Calu3 (cell line): ENCODE measurements around the gene HIPK1. TPM values are rescaled to one million over a fixed set of nuclear protein-coding genes. Genes with fewer than 3 reads are reported as not detected.

Experiments used
- BruUV-seq: library from RNA; stranded (reverse); fragments of 400-500 nt; replicated peaks from 2 replicates; lab custom pipeline; 2021; lab: Mats Ljungman, UMichigan
- CTCF ChIA-PET: fragments of 300-600 bp; sonication (Branson Sonifier 250); formaldehyde crosslinking; loops from one replicate; lab custom pipeline; 2022; ENCODE audit warnings: antibody characterized with exemption; lab: Charles Lee
- DNase-seq: peaks from one replicate; pipeline ENCODE4 v3.0.0; 2022
- H3K27ac Mint-ChIP-seq: one replicate; pipeline ENCODE4 v1.8.0; 2022; ENCODE audit warnings: mixed read lengths; ENCODE audit not compliant: unreplicated experiment
- H3K27me3 Mint-ChIP-seq: one replicate; pipeline ENCODE4 v1.8.0; 2022; ENCODE audit warnings: mixed read lengths; ENCODE audit not compliant: unreplicated experiment
- H3K36me3 Mint-ChIP-seq: one replicate; pipeline ENCODE4 v1.8.0; 2022; ENCODE audit warnings: mild to moderate bottlenecking, moderate library complexity, mixed read lengths; ENCODE audit not compliant: insufficient read depth, unreplicated experiment
- H3K4me1 Mint-ChIP-seq: one replicate; pipeline ENCODE4 v1.8.0; 2022; ENCODE audit warnings: mild to moderate bottlenecking, low read depth, mixed read lengths; ENCODE audit not compliant: unreplicated experiment
- H3K4me3 Mint-ChIP-seq: one replicate; pipeline ENCODE4 v1.8.0; 2022; ENCODE audit warnings: mild to moderate bottlenecking, low read depth, moderate library complexity, mixed read lengths; ENCODE audit not compliant: unreplicated experiment
- H3K9me3 Mint-ChIP-seq: one replicate; pipeline ENCODE4 v1.8.0; 2022; ENCODE audit warnings: low read depth, mixed read lengths; ENCODE audit not compliant: unreplicated experiment
- intact Hi-C: fragments of 100-400 bp; cut with micrococcal nuclease; formaldehyde crosslinking; loops from one replicate; pipeline ENCODE4 v1.10.0; 2022; ENCODE audit not compliant: unreplicated experiment
- total RNA-seq: library from RNA; stranded (reverse); gene quantifications from 2 replicates; pipeline ENCODE4 v1.2.3, GENCODE V29; 2022
- TF ChIP-seq, protein P1 (sequence below): fragments of 200-600 bp; IDR thresholded peaks from one replicate; pipeline ENCODE4 v1.8.0; 2022; ENCODE audit warnings: antibody characterized with exemption; ENCODE audit not compliant: unreplicated experiment

Gene HIPK1
- total RNA-seq, 1 experiment from 2014 or later: 42.7 TPM

DNA sequence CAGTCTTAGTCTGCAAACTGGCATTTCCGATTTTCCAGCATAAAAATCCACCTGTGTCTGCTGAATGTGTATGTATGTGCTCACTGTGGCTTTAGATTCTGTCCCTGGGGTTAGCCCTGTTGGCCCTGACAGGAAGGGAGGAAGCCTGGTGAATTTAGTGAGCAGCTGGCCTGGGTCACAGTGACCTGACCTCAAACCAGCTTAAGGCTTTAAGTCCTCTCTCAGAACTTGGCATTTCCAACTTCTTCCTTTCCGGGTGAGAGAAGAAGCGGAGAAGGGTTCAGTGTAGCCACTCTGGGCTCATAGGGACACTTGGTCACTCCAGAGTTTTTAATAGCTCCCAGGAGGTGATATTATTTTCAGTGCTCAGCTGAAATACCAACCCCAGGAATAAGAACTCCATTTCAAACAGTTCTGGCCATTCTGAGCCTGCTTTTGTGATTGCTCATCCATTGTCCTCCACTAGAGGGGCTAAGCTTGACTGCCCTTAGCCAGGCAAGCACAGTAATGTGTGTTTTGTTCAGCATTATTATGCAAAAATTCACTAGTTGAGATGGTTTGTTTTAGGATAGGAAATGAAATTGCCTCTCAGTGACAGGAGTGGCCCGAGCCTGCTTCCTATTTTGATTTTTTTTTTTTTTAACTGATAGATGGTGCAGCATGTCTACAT is 47.6 kb downstream of the HIPK1 start:
- intact Hi-C loops: no loop called here
- Mint-ChIP-seq H3K4me3 (no peak overlapping the region), H3K4me1 (peaks cover 8% of the 10 kb centered on the region), H3K27me3 (peaks cover 11% of the 10 kb centered on the region), H3K27ac (no peak overlapping the region), H3K36me3 (no peaks in the 10 kb centered on the region), H3K9me3 (no peaks in the 10 kb centered on the region)
- TF ChIP-seq, protein P1, sequence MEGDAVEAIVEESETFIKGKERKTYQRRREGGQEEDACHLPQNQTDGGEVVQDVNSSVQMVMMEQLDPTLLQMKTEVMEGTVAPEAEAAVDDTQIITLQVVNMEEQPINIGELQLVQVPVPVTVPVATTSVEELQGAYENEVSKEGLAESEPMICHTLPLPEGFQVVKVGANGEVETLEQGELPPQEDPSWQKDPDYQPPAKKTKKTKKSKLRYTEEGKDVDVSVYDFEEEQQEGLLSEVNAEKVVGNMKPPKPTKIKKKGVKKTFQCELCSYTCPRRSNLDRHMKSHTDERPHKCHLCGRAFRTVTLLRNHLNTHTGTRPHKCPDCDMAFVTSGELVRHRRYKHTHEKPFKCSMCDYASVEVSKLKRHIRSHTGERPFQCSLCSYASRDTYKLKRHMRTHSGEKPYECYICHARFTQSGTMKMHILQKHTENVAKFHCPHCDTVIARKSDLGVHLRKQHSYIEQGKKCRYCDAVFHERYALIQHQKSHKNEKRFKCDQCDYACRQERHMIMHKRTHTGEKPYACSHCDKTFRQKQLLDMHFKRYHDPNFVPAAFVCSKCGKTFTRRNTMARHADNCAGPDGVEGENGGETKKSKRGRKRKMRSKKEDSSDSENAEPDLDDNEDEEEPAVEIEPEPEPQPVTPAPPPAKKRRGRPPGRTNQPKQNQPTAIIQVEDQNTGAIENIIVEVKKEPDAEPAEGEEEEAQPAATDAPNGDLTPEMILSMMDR: peak; percentile 35
- CTCF ChIA-PET: interaction anchor here (1.0 to 1.3 kb wide), 2 partner anchors 24 to 306 kb away, joined by 3 to 4 read pairs; no protein-coding TSS in a partner anchor
- no TSS peak for BruUV-seq
- DNase-seq: no peak

DNA sequence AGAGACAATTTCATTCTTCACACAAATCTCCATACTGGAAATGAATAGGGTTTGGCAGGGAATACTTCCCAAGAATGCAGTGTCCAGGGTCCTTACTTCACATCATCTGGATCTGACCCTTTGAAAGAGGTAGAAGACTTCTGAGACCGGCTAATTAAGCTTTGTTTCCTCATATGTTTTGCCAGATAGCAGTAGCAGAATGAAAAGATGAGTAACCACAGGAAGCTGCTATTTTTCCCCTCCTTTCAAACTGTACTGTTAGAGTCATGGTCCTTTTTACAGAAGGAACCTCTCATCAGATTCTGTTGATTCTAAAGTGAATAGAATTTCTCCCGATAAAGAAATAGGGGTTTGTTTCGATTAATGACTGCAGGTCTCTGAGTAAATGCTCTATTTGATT is 48.8 kb downstream of the HIPK1 start:
- no peak overlapping the region for H3K27ac Mint-ChIP-seq
- H3K9me3 Mint-ChIP-seq: no peaks in the 10 kb centered on the region
- no peak for DNase-seq
- intact Hi-C loops: loop anchor here (2.0 kb wide), 1 partner anchor 305 kb away; no protein-coding TSS in a partner anchor
- peaks cover 23% of the 10 kb centered on the region for H3K27me3 Mint-ChIP-seq
- H3K36me3 Mint-ChIP-seq: no peaks in the 10 kb centered on the region
- TF ChIP-seq, protein P1: no peak
- H3K4me1 Mint-ChIP-seq: peaks cover 8% of the 10 kb centered on the region
- no TSS peak for BruUV-seq
- CTCF ChIA-PET: interaction anchor here (0.7 kb wide), 1 partner anchor 310 kb away, joined by 3 read pairs; no protein-coding TSS in a partner anchor
- H3K4me3 Mint-ChIP-seq: no peak overlapping the region

DNA sequence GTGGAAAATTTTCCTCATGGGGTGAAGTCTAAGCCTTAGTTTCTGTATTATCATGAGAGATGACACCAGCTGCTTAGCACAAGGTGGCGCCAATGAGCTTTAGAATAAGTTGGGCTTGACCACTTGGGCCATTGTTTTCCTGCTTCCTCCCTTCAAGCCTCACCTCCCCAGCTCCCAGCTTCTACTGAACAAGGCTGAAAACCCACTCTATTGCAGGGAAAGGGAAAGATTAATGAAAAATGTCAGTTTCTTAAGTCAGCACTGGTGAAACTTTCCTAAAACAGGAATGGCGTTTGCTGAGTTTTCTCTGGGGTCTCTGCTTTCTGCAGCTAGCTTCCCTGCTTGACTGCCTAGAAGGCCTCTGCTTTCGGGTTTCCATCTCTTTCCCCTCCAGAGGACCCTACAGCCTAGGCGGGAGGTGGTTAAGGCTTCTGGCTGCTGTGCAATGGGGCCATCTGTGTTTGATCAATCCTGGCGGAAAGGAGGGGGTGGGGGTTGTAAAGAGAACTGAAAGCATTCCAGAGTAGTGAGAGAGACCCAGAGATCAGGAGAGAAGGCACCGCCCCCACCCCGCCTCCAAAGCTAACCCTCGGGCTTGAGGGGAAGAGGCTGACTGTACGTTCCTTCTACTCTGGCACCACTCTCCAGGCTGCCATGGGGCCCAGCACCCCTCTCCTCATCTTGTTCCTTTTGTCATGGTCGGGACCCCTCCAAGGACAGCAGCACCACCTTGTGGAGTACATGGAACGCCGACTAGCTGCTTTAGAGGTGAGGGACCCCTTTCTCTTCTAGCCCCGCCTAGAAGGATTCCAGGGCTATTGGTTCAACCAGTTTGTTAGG is 50.0 kb downstream of the HIPK1 start, which contains the start of gene OLFML3:
TSS of gene OLFML3 (plus strand) at position 612 of the 840 bp plus-strand sequence. CDS start at position 655, 43 bp downstream.
- TF ChIP-seq, protein P1: peak; percentile 38
- Mint-ChIP-seq H3K4me3 (peak within 1 kb of the TSS; percentile 13), H3K36me3 (no peaks in the 10 kb centered on the region), H3K27me3 (peaks cover 34% of the 10 kb centered on the region), H3K9me3 (no peaks in the 10 kb centered on the region), H3K4me1 (peaks cover 8% of the 10 kb centered on the region), H3K27ac (no peak within 1 kb of the TSS)
- no TSS peak for BruUV-seq
- intact Hi-C loops: loop anchor here (2.0 kb wide), 1 partner anchor 304 kb away; no protein-coding TSS in a partner anchor
- CTCF ChIA-PET: interaction anchor here (0.5 to 1.7 kb wide), 3 partner anchors 40 to 304 kb away, joined by 3 to 24 read pairs (median 3); no protein-coding TSS in a partner anchor
- DNase-seq: peak; percentile 70

DNA sequence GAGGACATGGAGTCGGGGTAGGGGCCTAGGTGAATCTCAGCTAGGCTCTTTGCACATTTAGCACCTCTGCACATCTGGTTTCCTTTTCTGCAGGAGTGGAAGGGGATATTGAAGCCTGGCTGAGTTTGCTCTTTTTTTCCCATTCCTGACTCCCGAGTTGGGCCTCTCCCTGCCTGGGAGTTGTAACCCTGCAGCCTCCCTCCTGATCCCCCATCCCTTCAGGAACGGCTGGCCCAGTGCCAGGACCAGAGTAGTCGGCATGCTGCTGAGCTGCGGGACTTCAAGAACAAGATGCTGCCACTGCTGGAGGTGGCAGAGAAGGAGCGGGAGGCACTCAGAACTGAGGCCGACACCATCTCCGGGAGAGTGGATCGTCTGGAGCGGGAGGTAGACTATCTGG is 51.0 kb downstream of the HIPK1 start:
- TF ChIP-seq, protein P1: no peak
- CTCF ChIA-PET: interaction anchor here (0.5 to 1.7 kb wide), 2 partner anchors 41 to 303 kb away, joined by 3 to 24 read pairs; no protein-coding TSS in a partner anchor
- H3K27me3 Mint-ChIP-seq: peaks cover 42% of the 10 kb centered on the region
- intact Hi-C loops: no loop called here
- H3K9me3 Mint-ChIP-seq: no peaks in the 10 kb centered on the region
- no peaks in the 10 kb centered on the region for H3K36me3 Mint-ChIP-seq
- DNase-seq: no peak
- no peak overlapping the region for H3K27ac Mint-ChIP-seq
- BruUV-seq: no TSS peak
- H3K4me1 Mint-ChIP-seq: peaks cover 8% of the 10 kb centered on the region
- H3K4me3 Mint-ChIP-seq: no peak overlapping the region
